ENCODE measurements around the gene FLOT1. TPM values are rescaled to one million over a fixed set of nuclear protein-coding genes. Genes with fewer than 3 reads are reported as not detected.

FLOT1 gene
- total RNA-seq, 1 experiment from 2014 or later = 111 TPM

GRCh38 chr6:30686009-30686907 lies 56.2 kb downstream of the FLOT1 start, which contains the start of gene PPP1R18:
PPP1R18 (minus strand) TSS chr6:30686645; CDS start chr6:30686018, 627 bp downstream.
- Histone ChIP-seq H3K14ac (ENCODE audit: insufficient read depth, low read length) (no peak within 1 kb of the TSS), H3K9me3 (ENCODE audit: control insufficient read depth, low read depth, low read length) (no peaks in the 10 kb centered on the region), H2BK20ac (ENCODE audit: low read depth, low read length, poor library complexity, severe bottlenecking) (no peak within 1 kb of the TSS), H3K18ac (ENCODE audit: insufficient read length, low read depth, low read length) (no peak within 1 kb of the TSS), H2AFZ (ENCODE audit: low read length) (no peak within 1 kb of the TSS), H3K23me2 (ENCODE audit: insufficient read length, low read depth, low read length, poor library complexity, severe bottlenecking) (peaks cover 33% of the 10 kb centered on the region), H3K4me1 (ENCODE audit: insufficient read depth, low read length) (peaks cover 17% of the 10 kb centered on the region; the same call in 1 of the 2 replicates), H2BK120ac (ENCODE audit: low read depth, low read length, poor library complexity, severe bottlenecking) (no peak within 1 kb of the TSS), H3K27me3 (ENCODE audit: insufficient read depth, low read length) (no peaks in the 10 kb centered on the region), H3K9ac (ENCODE audit: extremely low read depth, insufficient read length, low read length) (peak within 1 kb of the TSS; percentile 35), H3K4ac (ENCODE audit: low read depth, low read length) (no peak within 1 kb of the TSS), H2BK5ac (ENCODE audit: insufficient read length, low read length) (no peak within 1 kb of the TSS), H4K5ac (ENCODE audit: insufficient read length, low read depth, low read length) (no peak within 1 kb of the TSS), H4K8ac (replicated peaks; ENCODE audit: insufficient read length, low read depth, low read length) (no peak within 1 kb of the TSS), H2BK12ac (ENCODE audit: insufficient read length, low read depth, low read length) (no peak within 1 kb of the TSS), H3K56ac (ENCODE audit: insufficient read length, low read depth, low read length) (no peak within 1 kb of the TSS), H4K91ac (ENCODE audit: insufficient read length, low read depth, low read length) (no peak within 1 kb of the TSS), H3K79me1 (ENCODE audit: insufficient read depth, low read depth, low read length, poor library complexity, severe bottlenecking) (no peaks in the 10 kb centered on the region), H3K79me2 (ENCODE audit: insufficient read depth, low read length) (peaks cover 2% of the 10 kb centered on the region; the same call in 1 of the 2 replicates), H3K27ac (ENCODE audit: insufficient read length, low read depth, low read length) (no peak within 1 kb of the TSS), H2BK15ac (ENCODE audit: low read depth, low read length) (no peak within 1 kb of the TSS), H3T11ph (ENCODE audit: low read length) (no peak within 1 kb of the TSS), H3K4me2 (ENCODE audit: insufficient read depth, insufficient read length, low read length) (peak within 1 kb of the TSS; percentile 74), H3K23ac (ENCODE audit: insufficient read length, low read depth, low read length) (no peak within 1 kb of the TSS), H2AK5ac (ENCODE audit: insufficient read length, low read length) (no peak within 1 kb of the TSS), H4K20me1 (ENCODE audit: control insufficient read depth, insufficient read depth, insufficient read length) (no peaks in the 10 kb centered on the region)
- H3K36me3 Mint-ChIP-seq (ENCODE audit: insufficient read depth in 1 of 3, low read depth in 3 of 3) = peaks cover 4 to 23% (median 15%) of the 10 kb centered on the region in 3 experiments; a peak in 5 of 7 replicates
- H3K27me3 Mint-ChIP-seq (ENCODE audit: low read depth) = peaks cover 3% of the 10 kb centered on the region; the same call in 1 of the 2 replicates
- DNase-seq = no peak
- peaks cover 69 to 71% of the 10 kb centered on the region in 2 experiments for H3K4me1 Mint-ChIP-seq
- no CpG with 5 or more reads among the region's 41 CpGs for WGBS (ENCODE audit: extremely low coverage, insufficient read length, low lambda C conversion rate)
- no peaks in the 10 kb centered on the region; a peak in 1 of 5 replicates for H3K9me3 Mint-ChIP-seq
- peak within 1 kb of the TSS; percentile 86 to 88 for H3K4me3 Mint-ChIP-seq
- peak within 1 kb of the TSS; percentile 75 to 90 (median 90) for H3K27ac Mint-ChIP-seq
- no peak for TF ChIP-seq CTCF (conservative IDR thresholded peaks at IDR 0.05)

All from H9 (cell line).